ENCODE results near the gene MOV10L1. TPM values are rescaled to one million over a fixed set of nuclear protein-coding genes. Genes with fewer than 3 reads are reported as not detected.

Gene MOV10L1
- total and polyA plus RNA-seq, 2 experiments from 2014 or later: 0.73 to 1.8 TPM

DNA sequence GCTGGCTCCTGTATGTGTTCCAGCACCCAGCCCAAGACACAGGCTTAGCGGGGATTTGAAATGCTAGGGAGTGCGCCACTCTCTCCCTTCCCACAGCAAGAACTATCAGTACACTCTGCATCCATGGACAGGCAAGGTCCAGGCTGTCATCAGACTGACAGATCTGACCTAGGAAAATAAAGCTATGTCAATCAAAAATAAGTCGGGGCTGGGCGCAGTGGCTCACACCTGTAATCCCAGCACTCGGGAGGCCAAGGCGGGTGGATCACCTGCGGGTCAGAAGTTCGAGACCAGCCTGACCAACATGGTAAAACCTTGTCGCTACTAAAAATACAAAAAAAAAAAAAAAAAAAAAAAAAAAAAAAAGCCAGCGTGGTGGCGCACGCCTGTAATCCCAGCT lies 1.7 kb upstream of the MOV10L1 start:
- Histone ChIP-seq H3K27me3 (ENCODE audit: insufficient read depth) (peaks cover 23% of the 10 kb centered on the region), H3K4me2 (no peak overlapping the region), H2AFZ (no peak overlapping the region), H3K4me1 (ENCODE audit: insufficient read depth) (no peaks in the 10 kb centered on the region; the same call in 1 of the 2 replicates), H3K9me2 (ENCODE audit: insufficient read depth) (no peaks in the 10 kb centered on the region), H3K79me2 (replicated peaks; ENCODE audit: insufficient read depth) (no peaks in the 10 kb centered on the region), H3K36me3 (ENCODE audit: insufficient read depth) (no peaks in the 10 kb centered on the region), H3K4me3 (no peak overlapping the region), H3F3A (replicated peaks; ENCODE audit: low read depth) (peaks cover 5% of the 10 kb centered on the region; the same call in 1 of the 2 replicates), H3K27ac (ENCODE audit: low read depth) (no peak overlapping the region), H4K20me1 (replicated peaks; ENCODE audit: insufficient read depth) (no peaks in the 10 kb centered on the region)
- TF ChIP-seq ZNF331 (CRISPR knock-in tag; IDR thresholded peaks at IDR 0.05; ENCODE audit: low read depth) (no peak), NANOG (IDR thresholded peaks at IDR 0.05; ENCODE audit: borderline replicate concordance) (no peak), CTCF (conservative IDR thresholded peaks at IDR 0.05; ENCODE audit: low read depth in 2 of 2) (no peak), EZH2phosphoT487 (IDR thresholded peaks at IDR 0.05; ENCODE audit: unreplicated experiment) (no peak), ZNF462 (CRISPR knock-in tag; IDR thresholded peaks at IDR 0.05) (no peak), JUNB (IDR thresholded peaks at IDR 0.05; ENCODE audit: unreplicated experiment) (no peak), REST (IDR thresholded peaks at IDR 0.05; ENCODE audit: unreplicated experiment) (no peak), STAT1 (IDR thresholded peaks at IDR 0.05; ENCODE audit: unreplicated experiment) (no peak), ZNF114 (CRISPR knock-in tag; IDR thresholded peaks at IDR 0.05) (no peak), EZH2 (IDR thresholded peaks at IDR 0.05; ENCODE audit: low read depth, unreplicated experiment) (no peak), CREB1 (CRISPR knock-in tag; IDR thresholded peaks at IDR 0.05; ENCODE audit: low read depth) (no peak), POLR2AphosphoS5 (IDR thresholded peaks at IDR 0.05; ENCODE audit: low read depth) (no peak)
- TF ChIP-seq, protein P1, sequence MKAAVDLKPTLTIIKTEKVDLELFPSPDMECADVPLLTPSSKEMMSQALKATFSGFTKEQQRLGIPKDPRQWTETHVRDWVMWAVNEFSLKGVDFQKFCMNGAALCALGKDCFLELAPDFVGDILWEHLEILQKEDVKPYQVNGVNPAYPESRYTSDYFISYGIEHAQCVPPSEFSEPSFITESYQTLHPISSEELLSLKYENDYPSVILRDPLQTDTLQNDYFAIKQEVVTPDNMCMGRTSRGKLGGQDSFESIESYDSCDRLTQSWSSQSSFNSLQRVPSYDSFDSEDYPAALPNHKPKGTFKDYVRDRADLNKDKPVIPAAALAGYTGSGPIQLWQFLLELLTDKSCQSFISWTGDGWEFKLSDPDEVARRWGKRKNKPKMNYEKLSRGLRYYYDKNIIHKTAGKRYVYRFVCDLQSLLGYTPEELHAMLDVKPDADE (IDR thresholded peaks at IDR 0.05): no peak
- H3K4me1 Mint-ChIP-seq: peaks cover 4% of the 10 kb centered on the region
- DNase-seq (ENCODE audit: low spot score) (no peak), ATAC-seq (no peak)
- no peak overlapping the region for H3K27ac Mint-ChIP-seq
- peaks cover 7% of the 10 kb centered on the region; the same call in 1 of the 3 replicates for H3K36me3 Mint-ChIP-seq (ENCODE audit: low read depth)
- peaks cover 11% of the 10 kb centered on the region for H3K27me3 Mint-ChIP-seq (ENCODE audit: insufficient read depth, low read depth, poor library complexity)
- H3K4me3 Mint-ChIP-seq: no peak overlapping the region
- H3K9me3 Mint-ChIP-seq: peaks cover 8% of the 10 kb centered on the region; the same call in 2 of the 3 replicates

Data from GM23338 (cell line).